Measurements from ENCODE around the gene NIN. TPM values are rescaled to one million over a fixed set of nuclear protein-coding genes. Genes with fewer than 3 reads are reported as not detected.
"Not testable (repeated sequence)": the region's sequence is repeated elsewhere in the genome, so short reads cannot be mapped to it uniquely, and the experiment has no call there.

The NIN gene
- total and polyA plus RNA-seq, 5 donors from 2014 or later = 17.6 to 78.2 (median 24.0) TPM

DNA sequence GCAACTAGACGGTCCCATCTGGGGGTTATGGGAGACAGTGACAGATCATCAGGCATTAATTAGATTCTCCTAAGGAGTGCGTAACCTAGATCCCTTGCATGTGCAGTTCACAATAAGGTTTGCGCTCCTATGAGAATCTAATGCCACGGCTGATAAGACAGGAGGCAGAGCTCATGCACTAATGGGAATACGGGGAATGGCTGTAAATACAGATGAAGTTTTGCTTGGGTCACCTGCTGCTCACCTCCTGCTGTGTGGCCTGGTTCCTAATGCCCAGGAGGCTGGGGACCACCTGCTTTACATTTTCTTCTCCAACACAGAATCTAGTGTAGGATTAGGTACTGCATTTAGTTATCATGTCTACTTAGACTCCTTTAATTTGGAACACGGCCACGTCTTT is 113.2 kb downstream of the NIN start:
- H3K36me3 Mint-ChIP-seq = peaks cover 13% of the 10 kb centered on the region
- no peak overlapping the region for H3K27ac Mint-ChIP-seq
- H3K36me3 ChIP-seq (ENCODE audit: control insufficient read depth, insufficient read depth, low read length) = peaks cover 13% of the 10 kb centered on the region
- no peak overlapping the region for H3K4me3 Mint-ChIP-seq
- ATAC-seq (ENCODE audit: low read depth in 2 of 2) (no peak), DNase-seq (no peak)
- no peaks in the 10 kb centered on the region for H3K9me3 Mint-ChIP-seq
- no peaks in the 10 kb centered on the region for H3K27me3 ChIP-seq (ENCODE audit: control insufficient read depth, insufficient read depth, low read length)
- no peaks in the 10 kb centered on the region for H3K4me1 ChIP-seq (ENCODE audit: control insufficient read depth, insufficient read depth, low read length, poor library complexity, severe bottlenecking)
- no peaks in the 10 kb centered on the region for H3K9me3 ChIP-seq (ENCODE audit: control insufficient read depth in 2 of 2, low read length in 2 of 2)
- H3K4me3 ChIP-seq (ENCODE audit: low read depth, low read length) = no peak overlapping the region
- no peak overlapping the region for H3K27ac ChIP-seq (ENCODE audit: insufficient read depth, low read length, poor library complexity, severe bottlenecking)
- no peaks in the 10 kb centered on the region for H3K27me3 Mint-ChIP-seq
- H3K4me1 Mint-ChIP-seq = peaks cover 0 to 2% (median 0%) of the 10 kb centered on the region in 4 donors

DNA sequence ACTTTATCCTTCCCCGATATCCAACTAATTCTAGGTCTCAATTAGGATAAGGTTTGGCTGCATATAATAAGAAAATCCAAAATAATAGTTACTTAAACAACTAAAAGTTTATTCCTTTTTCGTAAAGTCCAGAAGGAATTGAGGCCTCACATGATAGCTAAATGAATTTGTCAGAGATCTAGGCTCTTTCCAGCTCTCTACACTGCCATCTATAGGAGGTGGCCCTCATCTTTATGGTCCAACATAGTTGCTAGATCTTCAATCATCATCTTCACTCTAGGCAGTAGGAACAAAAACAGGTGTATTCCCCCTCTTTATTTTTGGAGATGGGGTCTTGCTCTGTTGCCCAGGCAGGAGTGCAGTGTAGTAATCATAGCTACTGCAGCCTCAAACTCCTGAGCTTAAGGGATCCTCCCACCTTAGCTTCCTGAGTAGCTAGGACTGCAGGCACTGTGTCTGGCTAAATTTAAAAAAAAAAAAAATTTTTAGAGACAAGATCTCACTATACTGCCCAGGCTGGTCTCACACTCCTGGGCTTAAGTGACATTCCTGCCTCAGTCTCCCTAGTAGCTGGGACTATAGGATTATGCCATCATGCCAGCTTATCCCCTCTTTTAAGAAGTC is 116.4 kb downstream of the NIN start:
- ATAC-seq (ENCODE audit: low read depth in 2 of 2) (peak; percentile 57 to 63), DNase-seq (peak in 2 of 3 donors; percentile 13 to 47)
- H3K4me3 ChIP-seq (ENCODE audit: low read depth, low read length) = no peak overlapping the region
- no peaks in the 10 kb centered on the region for H3K36me3 ChIP-seq (ENCODE audit: control insufficient read depth, insufficient read depth, low read length)
- no peaks in the 10 kb centered on the region for H3K4me1 ChIP-seq (ENCODE audit: control insufficient read depth, insufficient read depth, low read length, poor library complexity, severe bottlenecking)
- H3K9me3 Mint-ChIP-seq = peaks cover 0 to 1% (median 0%) of the 10 kb centered on the region in 7 donors
- no peaks in the 10 kb centered on the region for H3K36me3 Mint-ChIP-seq
- H3K27ac ChIP-seq (ENCODE audit: insufficient read depth, low read length, poor library complexity, severe bottlenecking) = no peak overlapping the region
- no peak overlapping the region for H3K4me3 Mint-ChIP-seq
- peaks cover 0 to 2% (median 0%) of the 10 kb centered on the region in 4 donors for H3K4me1 Mint-ChIP-seq
- H3K9me3 ChIP-seq (ENCODE audit: control insufficient read depth in 2 of 2, low read length in 2 of 2) = no peaks in the 10 kb centered on the region
- H3K27me3 ChIP-seq (ENCODE audit: control insufficient read depth, insufficient read depth, low read length) = no peaks in the 10 kb centered on the region
- no peaks in the 10 kb centered on the region for H3K27me3 Mint-ChIP-seq
- H3K27ac Mint-ChIP-seq = no peak overlapping the region

DNA sequence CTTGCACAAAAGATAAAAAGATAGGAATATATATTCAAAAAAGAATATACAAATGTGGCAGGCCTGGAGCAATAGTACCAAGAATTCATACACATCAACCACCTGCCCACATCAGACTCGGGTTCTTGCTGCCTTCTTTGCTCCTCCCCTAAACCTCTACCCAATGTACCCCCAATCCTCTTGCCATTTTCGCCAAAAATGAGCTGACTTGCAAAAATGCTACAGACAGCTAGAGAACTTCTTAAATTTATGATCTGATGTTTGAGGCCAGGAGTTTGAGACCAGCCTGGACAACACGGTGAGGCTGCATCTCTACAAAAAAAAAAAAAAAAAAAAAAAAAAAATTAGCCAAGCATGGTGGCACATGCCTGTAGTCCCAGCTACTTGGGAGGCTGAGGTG is 119.9 kb downstream of the NIN start:
- Mint-ChIP-seq H3K4me3 (no peak overlapping the region), H3K36me3 (no peaks in the 10 kb centered on the region), H3K27me3 (peaks cover 4% of the 10 kb centered on the region), H3K27ac (no peak overlapping the region), H3K9me3 (peaks cover 0 to 1% (median 0%) of the 10 kb centered on the region in 7 donors), H3K4me1 (peaks cover 0 to 2% (median 0%) of the 10 kb centered on the region in 4 donors)
- Histone ChIP-seq H3K27ac (ENCODE audit: insufficient read depth, low read length, poor library complexity, severe bottlenecking) (no peak overlapping the region), H3K4me1 (ENCODE audit: control insufficient read depth, insufficient read depth, low read length, poor library complexity, severe bottlenecking) (no peaks in the 10 kb centered on the region), H3K27me3 (ENCODE audit: control insufficient read depth, insufficient read depth, low read length) (no peaks in the 10 kb centered on the region), H3K36me3 (ENCODE audit: control insufficient read depth, insufficient read depth, low read length) (no peaks in the 10 kb centered on the region), H3K4me3 (ENCODE audit: low read depth, low read length) (no peak overlapping the region), H3K9me3 (ENCODE audit: control insufficient read depth in 2 of 2, low read length in 2 of 2) (no peaks in the 10 kb centered on the region)
- no peak for DNase-seq
- ATAC-seq (ENCODE audit: low read depth in 2 of 2) = no peak

- no peak for ATAC-seq (ENCODE audit: low read depth in 2 of 2)
- Histone ChIP-seq H3K36me3 (ENCODE audit: control insufficient read depth, insufficient read depth, low read length) (no peaks in the 10 kb centered on the region), H3K4me1 (ENCODE audit: control insufficient read depth, insufficient read depth, low read length, poor library complexity, severe bottlenecking) (no peaks in the 10 kb centered on the region), H3K27ac (ENCODE audit: insufficient read depth, low read length, poor library complexity, severe bottlenecking) (no peak overlapping the region), H3K9me3 (ENCODE audit: control insufficient read depth in 2 of 2, low read length in 2 of 2) (no peaks in the 10 kb centered on the region), H3K27me3 (ENCODE audit: control insufficient read depth, insufficient read depth, low read length) (peaks cover 3% of the 10 kb centered on the region), H3K4me3 (ENCODE audit: low read depth, low read length) (no peak overlapping the region)
- DNase-seq = no peak
- no peaks in the 10 kb centered on the region for H3K36me3 Mint-ChIP-seq
- peaks cover 6% of the 10 kb centered on the region for H3K27me3 Mint-ChIP-seq
- H3K4me1 Mint-ChIP-seq = no peaks in the 10 kb centered on the region
- H3K27ac Mint-ChIP-seq = no peak overlapping the region
- no peak overlapping the region for H3K4me3 Mint-ChIP-seq
- H3K9me3 Mint-ChIP-seq = peaks cover 0 to 3% (median 0%) of the 10 kb centered on the region in 7 donors
Measured at GRCh38 chr14:50705026-50705593, 125.9 kb downstream of the NIN start.

DNA sequence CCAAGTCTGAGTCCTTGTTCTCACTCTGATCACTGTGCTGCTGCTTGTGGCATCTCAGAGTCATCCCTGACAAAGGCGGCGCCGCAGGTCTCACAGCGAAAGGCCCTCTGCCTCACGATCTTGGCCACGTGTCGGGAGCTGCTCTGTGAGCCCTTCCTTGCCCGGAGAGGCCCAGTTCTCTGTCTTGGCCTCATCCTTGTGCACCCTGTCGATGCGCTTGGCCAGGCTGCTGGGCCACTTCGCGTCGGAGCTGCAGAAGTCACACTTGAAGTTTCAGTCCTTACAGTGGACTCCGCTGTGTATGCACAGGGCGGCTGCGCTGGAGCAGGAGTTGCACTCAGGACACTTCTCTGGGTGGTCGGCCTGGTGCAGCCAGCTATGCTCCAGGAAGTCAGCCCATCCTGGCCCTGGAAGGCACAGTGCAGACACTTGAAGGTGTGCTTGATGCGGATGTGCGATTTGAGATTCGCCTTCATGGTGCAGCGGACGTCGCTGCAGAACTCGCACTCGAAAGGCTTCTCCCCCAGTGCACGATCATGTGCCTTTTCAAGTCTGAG is 126.4 kb downstream of the NIN start:
- H3K27me3 Mint-ChIP-seq = peaks cover 11% of the 10 kb centered on the region
- no peak for ATAC-seq (ENCODE audit: low read depth in 2 of 2)
- H3K9me3 Mint-ChIP-seq = peaks cover 0 to 3% (median 0%) of the 10 kb centered on the region in 7 donors
- no peak overlapping the region for H3K27ac Mint-ChIP-seq
- no peaks in the 10 kb centered on the region for H3K9me3 ChIP-seq (ENCODE audit: control insufficient read depth in 2 of 2, low read length in 2 of 2)
- H3K4me1 Mint-ChIP-seq = no peaks in the 10 kb centered on the region
- H3K4me3 ChIP-seq (ENCODE audit: low read depth, low read length) = no peak overlapping the region
- H3K4me1 ChIP-seq (ENCODE audit: control insufficient read depth, insufficient read depth, low read length, poor library complexity, severe bottlenecking) = no peaks in the 10 kb centered on the region
- H3K27me3 ChIP-seq (ENCODE audit: control insufficient read depth, insufficient read depth, low read length) = peaks cover 3% of the 10 kb centered on the region
- H3K4me3 Mint-ChIP-seq = no peak overlapping the region
- no peaks in the 10 kb centered on the region for H3K36me3 ChIP-seq (ENCODE audit: control insufficient read depth, insufficient read depth, low read length)
- H3K27ac ChIP-seq (ENCODE audit: insufficient read depth, low read length, poor library complexity, severe bottlenecking) = no peak overlapping the region
- no peak for DNase-seq
- H3K36me3 Mint-ChIP-seq = no peaks in the 10 kb centered on the region

DNA sequence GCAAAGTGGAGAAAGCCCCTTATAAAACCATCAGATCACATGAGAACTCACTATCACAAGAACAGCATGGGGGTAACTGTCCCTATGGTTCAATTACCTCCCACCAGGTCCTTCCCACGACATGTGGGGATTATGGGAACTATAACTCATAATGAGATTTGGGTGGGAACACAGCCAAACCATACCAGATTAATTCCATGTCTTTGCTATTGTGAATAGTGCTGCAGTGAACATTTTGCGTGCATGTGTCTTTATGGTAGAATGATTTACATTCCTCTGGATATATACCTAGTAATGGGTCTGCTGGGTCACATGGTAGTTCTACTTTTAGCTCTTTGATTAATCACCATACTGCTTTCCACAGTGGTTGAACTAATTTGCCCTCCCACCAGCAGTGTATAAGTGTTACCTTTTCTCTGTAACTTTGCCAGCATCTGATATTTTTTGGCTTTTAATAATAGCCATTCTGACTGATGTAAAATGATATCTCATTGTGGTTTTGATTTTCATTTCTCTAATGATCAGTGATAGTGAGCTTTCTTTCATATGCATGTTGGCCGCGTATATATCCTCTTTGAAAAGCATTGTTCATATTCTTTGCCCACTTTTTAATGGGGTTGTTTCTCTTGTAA is 133.2 kb downstream of the NIN start:
- H3K4me3 Mint-ChIP-seq = no peak overlapping the region
- H3K4me3 ChIP-seq (ENCODE audit: low read depth, low read length) = no peak overlapping the region
- no peaks in the 10 kb centered on the region for H3K36me3 Mint-ChIP-seq
- ATAC-seq (ENCODE audit: low read depth in 2 of 2) = no peak
- H3K36me3 ChIP-seq (ENCODE audit: control insufficient read depth, insufficient read depth, low read length) = no peaks in the 10 kb centered on the region
- no peaks in the 10 kb centered on the region for H3K4me1 Mint-ChIP-seq
- H3K9me3 Mint-ChIP-seq = peaks cover 0 to 11% (median 4%) of the 10 kb centered on the region in 7 donors
- no peak overlapping the region for H3K27ac Mint-ChIP-seq
- no peak for DNase-seq
- H3K27me3 Mint-ChIP-seq = peaks cover 16% of the 10 kb centered on the region
- peaks cover 6% of the 10 kb centered on the region for H3K27me3 ChIP-seq (ENCODE audit: control insufficient read depth, insufficient read depth, low read length)
- no peak overlapping the region for H3K27ac ChIP-seq (ENCODE audit: insufficient read depth, low read length, poor library complexity, severe bottlenecking)
- peaks cover 0 to 4% of the 10 kb centered on the region in 2 experiments for H3K9me3 ChIP-seq (ENCODE audit: control insufficient read depth in 2 of 2, low read length in 2 of 2)
- H3K4me1 ChIP-seq (ENCODE audit: control insufficient read depth, insufficient read depth, low read length, poor library complexity, severe bottlenecking) = no peaks in the 10 kb centered on the region

GRCh38 chr14:50694260-50694659 is 136.7 kb downstream of the NIN start:
- H3K36me3 ChIP-seq (ENCODE audit: control insufficient read depth, insufficient read depth, low read length); H3K4me3 Mint-ChIP-seq; H3K36me3 Mint-ChIP-seq; H3K27ac Mint-ChIP-seq; H3K4me1 Mint-ChIP-seq; H3K9me3 ChIP-seq (ENCODE audit: control insufficient read depth in 2 of 2, low read length in 2 of 2); DNase-seq; H3K27me3 ChIP-seq (ENCODE audit: control insufficient read depth, insufficient read depth, low read length); H3K4me3 ChIP-seq (ENCODE audit: low read depth, low read length); ATAC-seq (ENCODE audit: low read depth in 2 of 2); H3K27ac ChIP-seq (ENCODE audit: insufficient read depth, low read length, poor library complexity, severe bottlenecking); H3K4me1 ChIP-seq (ENCODE audit: control insufficient read depth, insufficient read depth, low read length, poor library complexity, severe bottlenecking): not testable (repeated sequence)
- Mint-ChIP-seq H3K9me3 (peaks cover 0 to 16% (median 6%) of the 10 kb centered on the region in 7 donors), H3K27me3 (peaks cover 17% of the 10 kb centered on the region)
